ENCODE data around the gene SLC30A1. TPM values are rescaled to one million over a fixed set of nuclear protein-coding genes. Genes with fewer than 3 reads are reported as not detected.

SLC30A1 gene
- polyA plus RNA-seq, 3 donors, result 11.9 to 15.4 (median 13.2) TPM

GRCh38 chr1:211581526-211581925 is 2.6 kb upstream of the SLC30A1 start:
- no peak overlapping the region for H3K9ac ChIP-seq (ENCODE audit: insufficient read depth, low read length, poor library complexity, severe bottlenecking)
- DNase-seq, result no peak
- peaks cover 53% of the 10 kb centered on the region for H3K4me1 Mint-ChIP-seq
- H3K36me3 ChIP-seq (replicated peaks in 1 of 2; ENCODE audit: control insufficient read depth in 1 of 2, insufficient read depth in 2 of 2, low read length in 2 of 2), result no peaks in the 10 kb centered on the region
- peak overlapping the region in 3 of 7 donors; percentile 46 to 86 (median 75) for H3K27ac Mint-ChIP-seq
- peaks cover 33% of the 10 kb centered on the region for H3K79me2 ChIP-seq (ENCODE audit: insufficient read depth, low read length)
- H3K9me3 ChIP-seq (replicated peaks in 1 of 2; ENCODE audit: control insufficient read depth in 1 of 2, insufficient read depth in 1 of 2, low read length in 2 of 2), result no peaks in the 10 kb centered on the region
- H3K9me3 Mint-ChIP-seq, result peaks cover 0 to 2% (median 0%) of the 10 kb centered on the region in 7 donors
- H2AFZ ChIP-seq (ENCODE audit: insufficient read depth, low read depth, low read length, poor library complexity, severe bottlenecking), result no peak overlapping the region
- peak overlapping the region in 1 of 2 donors; percentile 56 for H3K27ac ChIP-seq (ENCODE audit: low read depth in 1 of 2, low read length in 2 of 2)
- peaks cover 19% of the 10 kb centered on the region for H4K20me1 ChIP-seq (ENCODE audit: insufficient read depth, low read length)
- H3K36me3 Mint-ChIP-seq, result peaks cover 0 to 4% of the 10 kb centered on the region in 2 donors
- WGBS (ENCODE audit: insufficient coverage), result no CpG with 5 or more reads among the region's 3 CpGs
- H3K4me3 Mint-ChIP-seq, result no peak overlapping the region
- TF ChIP-seq CTCF (IDR thresholded peaks at IDR 0.05), result no peak
- H3K27me3 Mint-ChIP-seq (ENCODE audit: low read depth in 3 of 3), result peaks cover 0 to 2% (median 0%) of the 10 kb centered on the region in 3 donors
- intact Hi-C loops (cut with micrococcal nuclease), result no loop called here
- H3K4me1 ChIP-seq (ENCODE audit: control insufficient read depth in 1 of 2, insufficient read depth in 2 of 2, low read length in 2 of 2), result peaks cover 47 to 57% of the 10 kb centered on the region in 2 donors
- no peaks in the 10 kb centered on the region for H3K27me3 ChIP-seq (ENCODE audit: control insufficient read depth in 2 of 2, insufficient read depth in 2 of 2, low read length in 2 of 2)
- H3K4me2 ChIP-seq (replicated peaks; ENCODE audit: extremely low read depth, low read length, poor library complexity, severe bottlenecking), result no peak overlapping the region
- no peak overlapping the region for H3K4me3 ChIP-seq (replicated peaks in 1 of 3; ENCODE audit: low read depth in 2 of 3, low read length in 3 of 3)

- TF ChIP-seq CTCF (IDR thresholded peaks at IDR 0.05), result no peak
- H3K27ac ChIP-seq (ENCODE audit: low read depth in 1 of 2, low read length in 2 of 2), result peak overlapping the region in 1 of 2 donors; percentile 90
- H3K9me3 Mint-ChIP-seq, result peaks cover 0 to 2% (median 0%) of the 10 kb centered on the region in 7 donors
- H3K4me3 ChIP-seq (replicated peaks in 1 of 3; ENCODE audit: low read depth in 2 of 3, low read length in 3 of 3), result peak overlapping the region in 1 of 3 experiments; percentile 99
- peak overlapping the region in 1 of 2 donors; percentile 73 for H3K4me3 Mint-ChIP-seq
- peak overlapping the region; percentile 87 for H3K4me2 ChIP-seq (replicated peaks; ENCODE audit: extremely low read depth, low read length, poor library complexity, severe bottlenecking)
- no peak for DNase-seq
- H3K27ac Mint-ChIP-seq, result peak overlapping the region in 1 of 7 donors; percentile 90
- H3K27me3 Mint-ChIP-seq (ENCODE audit: low read depth in 3 of 3), result peaks cover 0 to 2% (median 0%) of the 10 kb centered on the region in 3 donors
- no peak overlapping the region for H3K9ac ChIP-seq (ENCODE audit: insufficient read depth, low read length, poor library complexity, severe bottlenecking)
- peaks cover 8 to 9% of the 10 kb centered on the region in 2 donors for H3K36me3 ChIP-seq (replicated peaks in 1 of 2; ENCODE audit: control insufficient read depth in 1 of 2, insufficient read depth in 2 of 2, low read length in 2 of 2)
- no peaks in the 10 kb centered on the region for H3K27me3 ChIP-seq (ENCODE audit: control insufficient read depth in 2 of 2, insufficient read depth in 2 of 2, low read length in 2 of 2)
- intact Hi-C loops (cut with micrococcal nuclease), result no loop called here
- peaks cover 62% of the 10 kb centered on the region for H3K4me1 Mint-ChIP-seq
- peaks cover 56 to 66% of the 10 kb centered on the region in 2 donors for H3K4me1 ChIP-seq (ENCODE audit: control insufficient read depth in 1 of 2, insufficient read depth in 2 of 2, low read length in 2 of 2)
- WGBS (ENCODE audit: insufficient coverage), result no CpG with 5 or more reads among the region's 1 CpG
- H3K79me2 ChIP-seq (ENCODE audit: insufficient read depth, low read length), result peaks cover 45% of the 10 kb centered on the region
- peak overlapping the region; percentile 76 for H2AFZ ChIP-seq (ENCODE audit: insufficient read depth, low read depth, low read length, poor library complexity, severe bottlenecking)
- H3K36me3 Mint-ChIP-seq, result peaks cover 5 to 11% of the 10 kb centered on the region in 2 donors
- no peaks in the 10 kb centered on the region for H3K9me3 ChIP-seq (replicated peaks in 1 of 2; ENCODE audit: control insufficient read depth in 1 of 2, insufficient read depth in 1 of 2, low read length in 2 of 2)
- peaks cover 31% of the 10 kb centered on the region for H4K20me1 ChIP-seq (ENCODE audit: insufficient read depth, low read length)
Observed at GRCh38 chr1:211580303-211580687, 1.3 kb upstream of the SLC30A1 start.

Measured in CD14-positive monocyte (primary cell).